Gastroesophageal sphincter (tissue), 4 donors: ENCODE measurements around the gene DCLRE1C. TPM values are rescaled to one million over a fixed set of nuclear protein-coding genes. Genes with fewer than 3 reads are reported as not detected.
A peak's percentile ranks its signal among the peaks of the same experiment; 100 is the strongest.
"Not testable (repeated sequence)": the region's sequence is repeated elsewhere in the genome, so short reads cannot be mapped to it uniquely, and the experiment has no call there.

Source experiments
- ATAC-seq: fragments of 150-250 bp; one replicate; pipeline ENCODE4 v1.9.1; 2016; ENCODE audit warnings: mild to moderate bottlenecking, moderate library complexity
- H3K27ac ChIP-seq, 4 donors: fragments of 200-600 bp; sonication (generic) in 3 of 4; 1 replicate in 3 of 4; 2 replicates in 1 of 4; pipeline ENCODE4 v1.5.1; 2016 to 2019
- H3K27me3 ChIP-seq: fragments of 200-600 bp; sonication (generic); one replicate; pipeline ENCODE4 v1.5.1; 2019
- H3K36me3 ChIP-seq, 2 donors: fragments of 200-600 bp; sonication (generic); one replicate each; pipeline ENCODE4 v1.5.1; 2019; ENCODE audit warnings: control low read depth in 1 of 2
- H3K4me1 ChIP-seq, 3 donors: fragments of 200-600 bp; sonication (generic); 1 replicate in 2 of 3; 2 replicates in 1 of 3; pipeline ENCODE4 v1.5.1; 2016 to 2019; ENCODE audit warnings: control low read depth in 2 of 3
- H3K4me3 ChIP-seq, 2 donors: fragments of 200-600 bp; sonication (generic); one replicate each; pipeline ENCODE4 v1.5.1; 2019; ENCODE audit warnings: mild to moderate bottlenecking in 1 of 2, moderate library complexity in 1 of 2
- H3K9me3 ChIP-seq, 3 donors: fragments of 200-600 bp; sonication (generic); one replicate each; pipeline ENCODE4 v1.5.1; 2017 to 2019; ENCODE audit warnings: control low read depth in 2 of 3
- EP300 ChIP-seq: sonication (generic); formaldehyde crosslinking; IDR thresholded peaks from one replicate; pipeline ENCODE4 v1.6.1; 2017; ENCODE audit warnings: antibody characterized with exemption, mild to moderate bottlenecking
- POLR2A ChIP-seq, 2 donors: fragments of 450-650 bp; IDR thresholded peaks; one replicate each; pipeline ENCODE4 v1.6.1; 2017; ENCODE audit warnings: antibody characterized with exemption in 2 of 2, mild to moderate bottlenecking in 2 of 2, moderate library complexity in 1 of 2
- POLR2AphosphoS5 ChIP-seq: sonication (generic); formaldehyde crosslinking; IDR thresholded peaks from one replicate; pipeline ENCODE4 v1.6.1; 2017; ENCODE audit warnings: antibody characterized with exemption
- WGBS, 2 donors: methylation state at CpG; one replicate each; pipeline ENCODE4 v1.1.5; 2018; ENCODE audit warnings: low coverage in 1 of 2; 5-methylcytosine and 5-hydroxymethylcytosine counted together
- total RNA-seq, 4 donors: library from RNA; depleted of rRNA; stranded (reverse); fragments of >200 nt; gene quantifications; one replicate each; pipeline ENCODE4 v1.1.0, GENCODE V29; 2016
- TF ChIP-seq, protein P1 (sequence below), 4 experiments: fragments of 200-600 bp in 2 of 4; fragments of 450-650 bp in 2 of 4; sonication (generic) in 1 of 4; IDR thresholded peaks; one replicate each; pipeline ENCODE4 v1.5.1; 2017 to 2019; ENCODE audit warnings: antibody characterized with exemption in 4 of 4, mild to moderate bottlenecking in 2 of 4, moderate library complexity in 2 of 4

The DCLRE1C gene
- total RNA-seq, 4 donors from 2014 or later = 7.7 to 16.8 (median 11.6) TPM

DNA sequence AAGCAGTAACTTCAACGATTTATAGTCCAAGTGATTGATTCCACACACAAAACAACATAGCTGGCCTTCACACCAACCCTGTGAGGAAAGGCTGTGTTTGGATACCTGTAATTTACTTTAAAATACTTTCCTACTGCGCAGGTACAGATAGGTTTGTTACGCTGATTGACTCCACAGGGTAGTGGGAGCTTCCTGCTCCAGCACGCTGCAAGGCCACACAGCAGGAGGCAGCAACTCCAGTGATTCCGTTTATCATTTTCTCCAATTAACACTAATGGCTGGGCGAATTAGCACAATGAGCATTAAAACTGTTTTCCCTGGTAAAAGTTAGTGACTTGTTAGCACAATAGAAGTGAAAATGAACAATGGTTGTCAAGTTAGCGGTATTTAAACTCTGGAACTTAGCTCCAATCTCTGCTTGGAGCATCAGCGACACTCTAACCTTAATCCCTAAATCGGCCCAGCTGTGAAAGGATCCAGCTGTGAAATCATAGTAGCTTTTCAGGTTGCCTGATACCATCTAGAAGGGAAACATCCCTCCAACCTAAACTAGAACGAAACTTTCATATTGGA, 959 bp downstream of the DCLRE1C start:
- Histone ChIP-seq H3K9me3 (no peaks in the 10 kb centered on the region), H3K27ac (peak overlapping the region in 3 of 4 donors; percentile 92 to 95 (median 95)), H3K4me1 (peaks cover 0 to 35% (median 7%) of the 10 kb centered on the region in 3 donors), H3K27me3 (no peaks in the 10 kb centered on the region), H3K36me3 (peaks cover 0 to 10% of the 10 kb centered on the region in 2 donors), H3K4me3 (peak overlapping the region; percentile 49 to 87)
- ATAC-seq = no peak
- TF ChIP-seq POLR2A (IDR thresholded peaks at IDR 0.05) = no peak
- TF ChIP-seq EP300 = no peak
- TF ChIP-seq, protein P1, sequence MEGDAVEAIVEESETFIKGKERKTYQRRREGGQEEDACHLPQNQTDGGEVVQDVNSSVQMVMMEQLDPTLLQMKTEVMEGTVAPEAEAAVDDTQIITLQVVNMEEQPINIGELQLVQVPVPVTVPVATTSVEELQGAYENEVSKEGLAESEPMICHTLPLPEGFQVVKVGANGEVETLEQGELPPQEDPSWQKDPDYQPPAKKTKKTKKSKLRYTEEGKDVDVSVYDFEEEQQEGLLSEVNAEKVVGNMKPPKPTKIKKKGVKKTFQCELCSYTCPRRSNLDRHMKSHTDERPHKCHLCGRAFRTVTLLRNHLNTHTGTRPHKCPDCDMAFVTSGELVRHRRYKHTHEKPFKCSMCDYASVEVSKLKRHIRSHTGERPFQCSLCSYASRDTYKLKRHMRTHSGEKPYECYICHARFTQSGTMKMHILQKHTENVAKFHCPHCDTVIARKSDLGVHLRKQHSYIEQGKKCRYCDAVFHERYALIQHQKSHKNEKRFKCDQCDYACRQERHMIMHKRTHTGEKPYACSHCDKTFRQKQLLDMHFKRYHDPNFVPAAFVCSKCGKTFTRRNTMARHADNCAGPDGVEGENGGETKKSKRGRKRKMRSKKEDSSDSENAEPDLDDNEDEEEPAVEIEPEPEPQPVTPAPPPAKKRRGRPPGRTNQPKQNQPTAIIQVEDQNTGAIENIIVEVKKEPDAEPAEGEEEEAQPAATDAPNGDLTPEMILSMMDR (IDR thresholded peaks at IDR 0.05) = no peak
- TF ChIP-seq POLR2AphosphoS5 = no peak
- 10 to 18% methylated on average over 7 to 9 of the region's 10 CpGs for WGBS, 2 donors

DNA sequence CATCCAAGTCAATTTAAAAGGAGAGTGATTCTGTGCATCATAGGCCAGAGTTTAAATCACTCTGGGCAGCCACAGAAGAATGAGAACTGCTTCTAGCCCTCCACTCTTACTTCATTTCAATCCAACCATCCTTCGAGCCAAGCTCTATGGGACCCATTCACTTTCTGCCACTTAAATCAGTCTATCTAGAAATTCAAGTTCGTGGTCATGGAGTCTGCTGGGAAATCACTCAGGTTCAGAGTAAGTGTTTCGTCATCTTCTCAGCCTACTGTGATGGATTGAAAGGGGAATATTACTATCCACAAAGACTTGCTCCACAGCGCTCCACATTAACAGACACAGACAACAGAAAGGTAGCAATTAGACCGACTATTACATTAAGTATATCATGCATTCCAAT, 4.6 kb downstream of the DCLRE1C start:
- no peaks in the 10 kb centered on the region for H3K27me3 ChIP-seq
- H3K27ac ChIP-seq = no peak overlapping the region
- peaks cover 0 to 27% (median 7%) of the 10 kb centered on the region in 3 donors for H3K4me1 ChIP-seq
- H3K4me3 ChIP-seq = no peak overlapping the region
- ATAC-seq = no peak
- no peaks in the 10 kb centered on the region for H3K9me3 ChIP-seq
- TF ChIP-seq, protein P1 (IDR thresholded peaks at IDR 0.05) = no peak
- no peak for TF ChIP-seq EP300
- no peak for TF ChIP-seq POLR2AphosphoS5
- no peak for TF ChIP-seq POLR2A (IDR thresholded peaks at IDR 0.05)
- 88 to 94% methylated on average over 3 to 5 of the region's 5 CpGs for WGBS, 2 donors
- peaks cover 0 to 44% of the 10 kb centered on the region in 2 donors for H3K36me3 ChIP-seq

DNA sequence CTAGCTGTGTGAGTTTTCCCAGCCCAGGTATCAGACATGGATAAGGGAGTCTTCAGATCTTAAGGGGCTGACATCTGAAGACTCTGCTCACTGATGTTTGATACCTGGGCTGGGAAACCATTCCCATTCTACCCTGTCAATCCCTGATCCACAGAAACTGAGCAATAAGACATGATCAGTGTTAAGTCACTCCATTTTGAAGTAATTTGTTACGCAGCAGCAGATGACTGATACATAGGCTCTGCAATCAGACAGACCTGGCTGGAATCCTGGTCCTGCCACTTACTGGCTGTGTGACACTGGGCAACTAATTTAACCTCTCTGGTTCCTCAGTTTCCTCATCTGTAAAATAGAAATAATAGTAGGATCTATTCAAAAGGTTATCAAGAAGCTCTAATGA, 6.6 kb downstream of the DCLRE1C start:
- no peak for ATAC-seq
- H3K27me3 ChIP-seq = no peaks in the 10 kb centered on the region
- no peaks in the 10 kb centered on the region for H3K9me3 ChIP-seq
- H3K4me1 ChIP-seq = peaks cover 0 to 14% (median 0%) of the 10 kb centered on the region in 3 donors
- 100% methylated on average over 1 of the region's 1 CpG; no CpG with 5 or more reads in 1 of the 2 donors for WGBS, 2 donors
- no peak for TF ChIP-seq POLR2A (IDR thresholded peaks at IDR 0.05)
- no peak for TF ChIP-seq EP300
- no peak for TF ChIP-seq POLR2AphosphoS5
- TF ChIP-seq, protein P1 (IDR thresholded peaks at IDR 0.05) = no peak
- peaks cover 0 to 64% of the 10 kb centered on the region in 2 donors for H3K36me3 ChIP-seq
- no peak overlapping the region for H3K27ac ChIP-seq
- no peak overlapping the region for H3K4me3 ChIP-seq

DNA sequence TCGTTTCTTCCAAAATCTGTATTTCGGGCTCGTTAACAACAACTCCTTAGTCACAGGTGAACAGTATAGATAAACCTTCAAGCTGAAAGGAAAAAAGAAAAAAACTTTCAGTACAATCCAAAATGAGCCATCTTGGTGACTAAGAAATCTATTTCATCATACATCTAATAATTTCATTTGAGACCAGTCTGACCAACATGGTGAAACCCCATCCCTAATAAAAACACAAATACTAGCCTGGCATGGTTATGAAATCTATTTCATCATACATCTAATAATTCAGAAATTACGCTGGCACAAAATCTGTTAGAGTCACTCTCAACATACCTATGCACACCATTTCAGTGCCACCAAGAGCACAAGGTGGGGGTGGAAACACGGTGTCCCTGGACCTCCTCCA, 8.8 kb downstream of the DCLRE1C start:
- Histone ChIP-seq H3K4me3 (no peak overlapping the region), H3K27me3 (no peaks in the 10 kb centered on the region), H3K27ac (no peak overlapping the region), H3K36me3 (peaks cover 0 to 82% of the 10 kb centered on the region in 2 donors), H3K9me3 (no peaks in the 10 kb centered on the region), H3K4me1 (no peaks in the 10 kb centered on the region)
- TF ChIP-seq POLR2AphosphoS5 (no peak), POLR2A (IDR thresholded peaks at IDR 0.05) (no peak), EP300 (no peak)
- TF ChIP-seq, protein P1 (IDR thresholded peaks at IDR 0.05) = no peak
- 96 to 100% methylated on average over 4 to 5 of the region's 5 CpGs for WGBS, 2 donors
- ATAC-seq = no peak

DNA sequence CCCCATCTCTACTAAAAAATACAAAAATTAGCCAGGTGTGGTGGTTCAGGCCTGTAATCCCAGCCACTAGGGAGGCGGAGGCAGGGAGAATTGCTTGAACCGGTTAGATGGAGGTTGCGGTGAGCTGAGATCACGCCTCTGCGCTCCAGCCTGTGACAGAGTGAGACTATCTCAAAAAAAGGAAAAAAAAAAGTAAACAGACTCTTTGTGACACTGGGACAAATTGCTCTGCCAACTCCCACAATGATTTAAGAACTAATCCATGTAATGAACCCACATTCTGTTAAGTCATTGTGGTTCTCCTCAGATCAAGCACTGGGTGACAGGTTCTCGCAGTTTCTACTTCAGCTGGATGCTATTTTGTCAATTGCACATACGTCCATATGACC, 11.0 kb downstream of the DCLRE1C start:
- not testable (repeated sequence) for ATAC-seq, H3K4me1 ChIP-seq, H3K27ac ChIP-seq, H3K27me3 ChIP-seq, H3K9me3 ChIP-seq, H3K4me3 ChIP-seq
- H3K36me3 ChIP-seq = peaks cover 0 to 83% of the 10 kb centered on the region in 2 donors
- WGBS, 2 donors = 88 to 95% methylated on average over 3 to 4 of the region's 7 CpGs

DNA sequence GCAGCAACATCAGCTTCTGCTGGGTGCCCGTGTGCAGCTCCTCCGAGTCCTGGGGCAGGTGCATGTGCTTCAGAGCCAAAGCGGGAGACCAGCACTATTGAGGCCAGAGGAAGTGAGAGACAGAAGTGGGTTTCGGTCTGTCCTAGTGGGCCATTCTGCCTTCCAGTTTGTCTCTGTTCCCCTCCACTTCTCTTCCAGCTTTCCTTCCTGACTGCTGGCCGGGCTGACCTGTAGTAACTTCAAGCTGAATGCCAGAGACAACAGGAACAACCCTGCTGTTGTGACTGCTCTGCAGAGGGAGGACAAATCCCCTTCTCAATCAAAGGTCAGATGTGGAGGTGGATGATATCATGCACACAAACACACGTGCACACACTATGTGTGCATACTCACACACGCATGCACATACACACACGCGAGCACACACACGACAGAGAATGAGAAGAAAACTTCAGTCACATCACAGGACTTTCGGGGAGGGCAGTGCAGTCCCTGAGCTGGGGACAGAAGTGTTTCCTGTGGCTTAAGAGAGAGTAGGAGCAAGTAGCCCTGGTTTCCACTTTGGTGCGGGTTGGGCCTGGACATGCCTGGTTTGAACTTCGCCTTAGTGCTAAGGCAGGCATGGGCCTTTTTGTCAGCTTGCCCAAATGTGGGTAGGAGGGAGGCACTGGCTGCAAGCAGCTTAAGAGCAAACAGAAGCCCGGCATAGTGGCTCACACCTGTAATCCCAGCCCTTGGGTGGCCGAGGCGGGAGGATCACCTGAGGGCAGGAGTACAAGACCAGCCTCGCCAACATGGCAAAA, 11.5 kb downstream of the DCLRE1C start:
- not testable (repeated sequence) for ATAC-seq, H3K27me3 ChIP-seq, H3K27ac ChIP-seq, H3K4me3 ChIP-seq, H3K4me1 ChIP-seq, H3K9me3 ChIP-seq
- WGBS, 2 donors = 93 to 100% methylated on average over 1 to 7 of the region's 17 CpGs
- peaks cover 0 to 81% of the 10 kb centered on the region in 2 donors for H3K36me3 ChIP-seq

DNA sequence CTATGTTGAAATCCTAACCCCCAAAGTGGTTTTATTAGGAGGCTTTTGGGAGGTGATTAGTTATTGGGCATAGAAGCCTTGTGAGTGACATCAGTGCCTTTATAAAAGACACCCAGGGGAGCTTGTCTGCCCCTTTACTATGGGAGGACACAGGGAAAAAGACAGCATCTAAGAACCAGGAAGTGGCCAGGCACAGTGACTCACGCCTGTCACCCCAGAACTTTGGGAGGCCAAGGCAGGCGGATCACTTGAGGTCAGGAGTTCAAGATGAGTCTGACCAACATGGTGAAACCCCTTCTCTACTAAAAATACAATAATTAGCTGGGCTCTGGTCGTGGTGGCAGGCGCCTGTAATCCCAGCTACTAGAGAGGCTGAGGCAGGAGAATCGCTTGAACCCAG, 14.9 kb downstream of the DCLRE1C start:
- not testable (repeated sequence) for ATAC-seq, H3K27ac ChIP-seq, H3K4me3 ChIP-seq, H3K27me3 ChIP-seq, H3K9me3 ChIP-seq, H3K4me1 ChIP-seq
- H3K36me3 ChIP-seq = peaks cover 0 to 76% of the 10 kb centered on the region in 2 donors
- no CpG with 5 or more reads among the region's 5 CpGs for WGBS, 2 donors
